HG03108 (cell line): ENCODE results near the gene OR52N5.

Experiments used
- ATAC-seq: cut with Tn5 transposase; IDR thresholded peaks from one replicate; pipeline ENCODE4 v1.9.1; 2021; ENCODE audit warnings: moderate library complexity; ENCODE audit not compliant: unreplicated experiment

Gene OR52N5

DNA sequence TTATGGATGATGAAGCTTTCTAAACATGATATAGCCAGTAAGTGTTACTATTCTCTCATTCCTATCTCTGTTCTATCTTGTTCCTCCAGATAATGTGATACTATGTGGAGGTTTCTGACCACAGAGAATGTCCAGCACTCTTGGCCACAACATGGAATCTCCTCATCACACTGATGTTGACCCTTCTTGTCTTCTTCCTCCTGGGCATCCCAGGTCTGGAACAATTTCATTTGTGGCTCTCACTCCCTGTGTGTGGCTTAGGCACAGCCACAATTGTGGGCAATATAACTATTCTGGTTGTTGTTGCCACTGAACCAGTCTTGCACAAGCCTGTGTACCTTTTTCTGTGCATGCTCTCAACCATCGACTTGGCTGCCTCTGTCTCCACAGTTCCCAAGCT lies 56.8 kb downstream of the OR52N5 start:
- ATAC-seq: no peak
